ENCODE data around the gene RETSAT. TPM values are rescaled to one million over a fixed set of nuclear protein-coding genes. Genes with fewer than 3 reads are reported as not detected.

The RETSAT gene
- total RNA-seq: 100 to 1,000 TPM; 257 to 687 (median 392) TPM

- TF ChIP-seq, protein P1, sequence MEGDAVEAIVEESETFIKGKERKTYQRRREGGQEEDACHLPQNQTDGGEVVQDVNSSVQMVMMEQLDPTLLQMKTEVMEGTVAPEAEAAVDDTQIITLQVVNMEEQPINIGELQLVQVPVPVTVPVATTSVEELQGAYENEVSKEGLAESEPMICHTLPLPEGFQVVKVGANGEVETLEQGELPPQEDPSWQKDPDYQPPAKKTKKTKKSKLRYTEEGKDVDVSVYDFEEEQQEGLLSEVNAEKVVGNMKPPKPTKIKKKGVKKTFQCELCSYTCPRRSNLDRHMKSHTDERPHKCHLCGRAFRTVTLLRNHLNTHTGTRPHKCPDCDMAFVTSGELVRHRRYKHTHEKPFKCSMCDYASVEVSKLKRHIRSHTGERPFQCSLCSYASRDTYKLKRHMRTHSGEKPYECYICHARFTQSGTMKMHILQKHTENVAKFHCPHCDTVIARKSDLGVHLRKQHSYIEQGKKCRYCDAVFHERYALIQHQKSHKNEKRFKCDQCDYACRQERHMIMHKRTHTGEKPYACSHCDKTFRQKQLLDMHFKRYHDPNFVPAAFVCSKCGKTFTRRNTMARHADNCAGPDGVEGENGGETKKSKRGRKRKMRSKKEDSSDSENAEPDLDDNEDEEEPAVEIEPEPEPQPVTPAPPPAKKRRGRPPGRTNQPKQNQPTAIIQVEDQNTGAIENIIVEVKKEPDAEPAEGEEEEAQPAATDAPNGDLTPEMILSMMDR (IDR thresholded peaks at IDR 0.05; ENCODE audit: low read depth): no peak
Observed at GRCh38 chr2:85354286-85355072, at the start of gene RETSAT, which contains the start of gene ELMOD3. TSS of gene RETSAT (minus strand) at chr2:85354528. CDS start at chr2:85354507, 21 bp downstream. TSS of gene ELMOD3 (plus strand) at chr2:85354769. CDS start at chr2:85357199, 2,430 bp downstream.

GRCh38 chr2:85401844-85402243, 47.5 kb upstream of the RETSAT start:
- TF ChIP-seq, protein P1 (IDR thresholded peaks at IDR 0.05; ENCODE audit: low read depth): no peak

- TF ChIP-seq, protein P1 (IDR thresholded peaks at IDR 0.05; ENCODE audit: low read depth): no peak
Observed at GRCh38 chr2:85401464-85401805, 47.1 kb upstream of the RETSAT start.

GRCh38 chr2:85400541-85401463, 46.5 kb upstream of the RETSAT start:
- TF ChIP-seq, protein P1 (IDR thresholded peaks at IDR 0.05; ENCODE audit: low read depth): no peak

DNA sequence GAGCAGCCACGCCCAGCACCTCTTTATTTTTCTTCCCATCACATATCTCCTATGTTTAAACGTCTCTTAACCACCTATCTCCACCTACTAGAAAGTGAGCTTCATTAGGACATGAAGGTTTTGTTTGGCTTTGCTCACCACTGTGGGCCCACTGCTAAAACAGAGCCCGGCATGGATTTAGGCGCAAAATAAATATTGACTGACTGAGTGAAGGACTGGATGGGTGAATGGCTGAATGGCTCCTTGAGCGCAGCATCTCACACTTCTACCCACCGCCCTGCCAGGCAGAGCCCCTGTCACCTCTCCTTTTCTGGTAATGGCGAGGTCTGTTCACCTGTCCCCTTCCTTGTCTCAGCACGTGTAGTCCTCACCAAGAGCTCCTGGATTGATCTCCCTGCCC, 45.7 kb upstream of the RETSAT start:
- TF ChIP-seq, protein P1 (IDR thresholded peaks at IDR 0.05; ENCODE audit: low read depth): no peak

GRCh38 chr2:85399183-85399455, 44.8 kb upstream of the RETSAT start:
- TF ChIP-seq, protein P1 (IDR thresholded peaks at IDR 0.05; ENCODE audit: low read depth): no peak

Measured in subcutaneous adipose tissue (tissue), 4 donors.